Adipocyte (in vitro differentiated cells): ENCODE data around the gene ADCY2.

ENCODE experiments used
- DNase-seq: peaks from one replicate; pipeline ENCODE4 v3.0.0-alpha.2; 2015; ENCODE audit warnings: low read depth
- H3K27me3 ChIP-seq: replicated peaks from 2 replicates; pipeline ENCODE4 v1.7.0; 2013; ENCODE audit warnings: mild to moderate bottlenecking, low read length, moderate library complexity; ENCODE audit not compliant: control insufficient read depth, insufficient read depth
- H3K36me3 ChIP-seq: 2 replicates; pipeline ENCODE4 v1.7.0; 2013; ENCODE audit warnings: low read length, mild to moderate bottlenecking, moderate library complexity; ENCODE audit not compliant: control insufficient read depth, insufficient read depth, severe bottlenecking
- H3K4me1 ChIP-seq: 2 replicates; pipeline ENCODE4 v1.7.0; 2013; ENCODE audit warnings: mild to moderate bottlenecking, low read length, moderate library complexity; ENCODE audit not compliant: control insufficient read depth, insufficient read depth
- H3K4me3 ChIP-seq: 2 replicates; pipeline ENCODE4 v1.7.0; 2013; ENCODE audit warnings: mild to moderate bottlenecking, low read length, moderate library complexity
- H3K9ac ChIP-seq: 2 replicates; pipeline ENCODE4 v1.7.0; 2013; ENCODE audit warnings: mild to moderate bottlenecking, low read length, moderate library complexity
- H3K9me3 ChIP-seq: 2 replicates; pipeline ENCODE4 v1.7.0; 2013; ENCODE audit warnings: mild to moderate bottlenecking, low read length, moderate library complexity; ENCODE audit not compliant: control insufficient read depth

The ADCY2 gene

DNA sequence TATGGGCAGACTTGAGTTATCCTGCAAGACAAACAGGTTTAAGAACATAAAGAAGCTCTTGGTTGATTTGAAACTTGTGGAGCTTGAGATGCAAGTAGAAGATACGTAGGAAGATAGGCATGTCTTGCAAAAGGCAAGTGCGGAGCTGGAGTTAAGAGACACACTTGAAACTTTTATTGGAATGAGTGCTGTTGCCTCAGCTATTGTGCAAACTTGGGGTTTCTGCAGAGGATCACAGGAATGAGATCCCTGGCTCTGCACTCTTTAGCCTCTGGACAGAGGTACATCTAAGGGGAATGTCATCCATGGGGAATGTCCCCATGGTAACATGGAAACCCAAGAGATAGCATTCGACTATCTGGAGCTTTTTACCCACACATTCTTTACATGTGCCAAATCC is 121.1 kb downstream of the ADCY2 start:
- Histone ChIP-seq H3K4me3 (no peak overlapping the region), H3K9ac (no peak overlapping the region)
- no peak for DNase-seq

DNA sequence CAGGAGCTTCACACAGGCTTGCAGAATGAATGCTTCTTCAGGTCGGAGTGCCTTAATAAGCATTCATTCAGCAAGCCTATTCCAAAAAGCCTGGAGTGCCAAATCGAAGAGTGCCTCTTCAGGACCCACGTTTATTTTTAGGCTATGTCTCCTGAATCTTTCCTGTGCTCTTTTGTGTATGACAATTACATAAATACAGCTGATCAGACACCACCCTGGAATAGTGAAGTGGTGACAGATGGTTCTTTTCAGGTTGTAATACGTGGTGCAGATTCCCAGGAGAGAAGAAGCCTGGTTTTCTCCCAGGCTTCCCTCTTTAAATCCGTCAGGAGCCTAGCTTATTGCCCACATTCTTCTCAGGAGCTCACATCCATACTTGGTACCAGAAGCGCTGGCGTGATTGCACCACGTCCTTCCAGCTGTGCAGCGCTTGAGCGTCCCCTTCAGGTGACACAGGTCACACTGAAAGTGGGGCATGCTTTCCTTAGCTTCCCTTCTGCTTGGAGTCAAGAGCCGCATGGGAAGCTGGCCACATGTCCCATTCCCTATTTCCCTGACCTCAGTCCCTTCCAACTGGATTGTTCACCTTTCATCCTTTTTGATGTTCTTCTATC is 123.1 kb downstream of the ADCY2 start:
- Histone ChIP-seq H3K27me3 (no peaks in the 10 kb centered on the region), H3K9me3 (no peaks in the 10 kb centered on the region)
- DNase-seq, result no peak

More for the DNA sequence above, 121.1 kb downstream of the ADCY2 start:
- H3K9me3 ChIP-seq, result no peaks in the 10 kb centered on the region
- H3K36me3 ChIP-seq, result no peaks in the 10 kb centered on the region
- H3K27me3 ChIP-seq, result no peaks in the 10 kb centered on the region
- H3K4me1 ChIP-seq, result no peaks in the 10 kb centered on the region

DNA sequence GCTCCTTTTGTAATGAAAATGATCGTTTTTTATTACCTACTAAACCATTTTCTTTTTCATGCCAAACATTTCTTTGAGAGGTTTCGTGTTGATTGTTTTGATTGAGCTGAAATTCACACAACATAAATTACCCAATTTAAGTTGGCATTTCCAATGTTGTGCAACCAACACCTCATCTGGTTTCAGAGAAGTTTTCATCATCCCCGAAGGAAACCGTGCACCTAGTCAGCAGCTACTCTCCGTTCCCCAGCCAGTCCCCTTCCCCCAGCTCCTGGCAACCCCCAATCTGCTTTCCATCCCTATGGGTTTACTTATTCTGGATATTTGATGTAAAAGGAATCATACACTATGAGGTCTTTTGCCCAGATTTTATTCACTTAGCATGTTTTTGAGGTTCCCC is 123.6 kb downstream of the ADCY2 start:
- Histone ChIP-seq H3K9ac (no peak overlapping the region), H3K9me3 (no peaks in the 10 kb centered on the region), H3K36me3 (no peaks in the 10 kb centered on the region), H3K4me3 (no peak overlapping the region), H3K4me1 (no peaks in the 10 kb centered on the region), H3K27me3 (no peaks in the 10 kb centered on the region)
- no peak for DNase-seq

More for the DNA sequence above, 123.1 kb downstream of the ADCY2 start:
- H3K36me3 ChIP-seq, result no peaks in the 10 kb centered on the region
- no peak overlapping the region for H3K9ac ChIP-seq
- H3K4me3 ChIP-seq, result no peak overlapping the region
- H3K4me1 ChIP-seq, result no peaks in the 10 kb centered on the region

DNA sequence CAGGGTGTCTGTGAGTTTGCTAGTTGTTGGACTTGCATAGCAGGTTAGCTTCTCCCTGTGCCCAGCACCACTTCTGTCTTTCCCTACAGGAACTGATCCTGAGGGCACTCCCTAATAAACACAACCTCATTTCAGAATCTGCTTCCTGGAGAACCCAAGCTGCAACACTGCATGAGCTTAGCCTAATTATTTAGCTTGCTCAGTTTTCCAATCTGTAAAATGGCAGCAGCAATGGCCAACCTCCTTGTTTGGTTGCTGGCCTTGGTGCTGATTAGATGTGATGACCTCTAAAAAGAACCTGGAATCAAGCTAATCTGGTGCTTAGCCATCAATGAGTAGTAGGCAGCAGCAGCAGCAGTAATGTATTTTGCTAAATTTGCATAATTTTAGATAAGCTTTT is 133.9 kb downstream of the ADCY2 start:
- Histone ChIP-seq H3K9ac (no peak overlapping the region), H3K27me3 (no peaks in the 10 kb centered on the region), H3K4me1 (no peaks in the 10 kb centered on the region), H3K9me3 (no peaks in the 10 kb centered on the region), H3K36me3 (no peaks in the 10 kb centered on the region), H3K4me3 (no peak overlapping the region)
- no peak for DNase-seq

DNA sequence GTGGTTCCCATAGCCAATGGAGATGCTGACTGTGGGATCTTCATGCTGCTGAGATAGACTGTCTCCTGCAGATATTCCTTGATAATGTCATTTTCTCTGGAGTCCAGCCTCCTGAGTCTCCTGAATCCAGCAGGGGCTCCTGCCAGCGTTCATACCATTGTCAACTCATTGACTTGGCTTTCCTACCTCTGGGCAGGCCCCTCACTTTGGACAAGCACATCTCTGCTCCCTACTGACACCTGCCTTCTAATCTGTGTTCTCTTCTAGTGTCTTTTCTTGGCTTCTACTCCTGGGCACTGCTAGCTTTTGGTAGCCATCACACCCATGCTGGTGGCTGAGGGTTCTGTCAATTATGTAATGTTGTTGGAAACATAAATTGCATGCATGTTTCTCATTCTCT is 138.0 kb downstream of the ADCY2 start:
- Histone ChIP-seq H3K9me3 (no peaks in the 10 kb centered on the region), H3K4me1 (no peaks in the 10 kb centered on the region), H3K27me3 (no peaks in the 10 kb centered on the region), H3K4me3 (no peak overlapping the region), H3K9ac (no peak overlapping the region), H3K36me3 (no peaks in the 10 kb centered on the region)
- no peak for DNase-seq

DNA sequence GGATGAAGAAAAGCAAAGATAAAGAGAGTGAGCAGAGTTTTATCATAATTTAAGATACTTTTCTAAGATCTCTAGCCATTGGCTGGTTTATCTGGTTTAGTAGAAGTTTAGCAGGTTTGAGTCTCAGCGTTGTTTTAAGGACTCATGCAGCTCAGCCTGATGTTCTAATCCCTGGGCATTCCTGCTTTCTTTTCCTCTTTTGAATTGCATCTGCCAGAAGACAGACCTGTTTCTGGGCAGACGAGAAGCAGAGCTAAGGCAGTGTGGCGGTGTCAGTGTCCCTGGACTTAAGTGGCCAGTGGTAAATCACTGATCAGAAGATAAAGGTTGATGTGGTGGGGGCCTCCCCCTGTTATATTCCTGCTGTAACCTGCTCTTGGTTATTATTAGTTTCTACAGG is 138.6 kb downstream of the ADCY2 start:
- H3K9me3 ChIP-seq, result no peaks in the 10 kb centered on the region
- DNase-seq, result no peak
- H3K4me1 ChIP-seq, result no peaks in the 10 kb centered on the region
- H3K4me3 ChIP-seq, result no peak overlapping the region
- no peaks in the 10 kb centered on the region for H3K36me3 ChIP-seq
- no peak overlapping the region for H3K9ac ChIP-seq
- H3K27me3 ChIP-seq, result no peaks in the 10 kb centered on the region

DNA sequence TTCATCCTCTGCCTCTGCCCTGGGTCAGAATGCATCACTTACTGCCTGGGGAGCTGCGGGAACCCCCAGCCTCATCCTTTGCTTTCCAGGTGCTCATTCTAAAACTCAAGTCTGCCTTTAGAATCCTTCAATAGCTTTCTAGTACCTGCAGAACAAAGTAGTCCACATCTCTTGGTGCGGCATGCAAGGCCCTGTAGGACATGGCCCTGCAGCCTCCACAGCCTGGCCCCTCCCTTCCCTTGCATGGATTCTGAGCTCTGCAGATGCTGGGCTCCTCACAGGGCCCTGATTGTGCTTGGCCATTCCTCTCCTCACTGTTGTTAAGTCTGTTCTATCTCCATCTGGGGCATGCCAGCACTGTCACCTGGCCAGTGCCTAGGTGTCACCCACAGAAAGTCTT is 141.6 kb downstream of the ADCY2 start:
- H3K4me3 ChIP-seq, result no peak overlapping the region
- DNase-seq, result no peak
- no peak overlapping the region for H3K9ac ChIP-seq

DNA sequence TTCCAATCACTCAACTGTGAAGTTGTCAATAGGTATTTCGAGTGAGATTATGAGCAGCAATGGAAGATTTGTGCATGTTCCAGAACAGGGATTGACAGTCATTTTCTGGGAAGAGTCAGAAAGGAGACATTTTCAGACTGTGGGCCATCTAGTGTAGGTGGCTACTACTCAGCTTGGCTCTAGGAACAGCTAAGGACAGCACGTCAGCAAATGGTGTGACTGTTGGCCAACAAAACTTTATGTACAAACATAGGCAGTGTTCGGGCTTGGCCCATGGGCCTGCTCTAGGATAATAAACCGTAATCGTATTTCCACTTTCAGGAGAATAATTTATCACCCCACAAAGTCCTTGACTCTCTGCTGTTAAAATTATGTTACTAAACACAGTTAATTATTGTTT is 143.6 kb downstream of the ADCY2 start:
- H3K27me3 ChIP-seq, result no peaks in the 10 kb centered on the region
- no peak overlapping the region for H3K4me3 ChIP-seq

More for the DNA sequence above, 141.6 kb downstream of the ADCY2 start:
- H3K27me3 ChIP-seq, result no peaks in the 10 kb centered on the region
- H3K9me3 ChIP-seq, result no peaks in the 10 kb centered on the region
- no peaks in the 10 kb centered on the region for H3K36me3 ChIP-seq
- H3K4me1 ChIP-seq, result no peaks in the 10 kb centered on the region

DNA sequence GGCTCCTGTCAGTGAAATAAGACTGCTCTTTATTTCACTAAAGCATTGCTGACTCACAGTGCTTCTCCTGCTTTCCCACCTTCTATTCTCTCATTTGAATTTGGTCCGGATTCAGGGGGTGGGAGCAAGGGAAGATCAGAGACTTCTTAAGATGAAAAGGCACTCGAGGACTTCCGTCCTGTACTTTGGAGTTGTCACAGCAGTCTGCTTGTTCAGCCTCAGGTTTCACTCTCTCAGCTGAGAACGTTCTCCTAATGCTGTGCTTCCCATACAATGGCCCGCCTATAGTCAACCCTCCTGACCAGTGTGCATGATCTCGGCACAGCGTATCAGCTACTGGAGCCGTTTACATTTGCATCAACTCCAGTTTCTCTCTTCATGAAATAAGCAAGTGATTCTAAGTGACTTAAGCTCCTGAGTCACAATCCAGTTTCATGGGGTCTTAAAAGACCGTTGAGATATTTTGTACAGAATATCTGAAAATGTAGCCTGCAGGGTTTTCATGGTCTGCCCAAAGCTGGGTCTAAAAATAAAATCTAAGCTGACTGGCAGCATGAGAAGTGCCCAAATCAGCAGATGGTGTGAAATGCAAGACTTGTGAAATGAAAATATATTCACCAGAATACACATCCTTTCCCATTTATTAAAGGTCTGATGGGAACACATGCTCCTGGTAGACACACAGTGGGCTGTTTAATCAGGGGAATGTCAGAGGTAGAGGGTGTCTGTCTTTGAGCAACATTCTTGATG is 145.0 kb downstream of the ADCY2 start:
- H3K27me3 ChIP-seq, result no peaks in the 10 kb centered on the region
- no peak overlapping the region for H3K4me3 ChIP-seq
- DNase-seq, result no peak
- no peaks in the 10 kb centered on the region for H3K4me1 ChIP-seq
- no peaks in the 10 kb centered on the region for H3K36me3 ChIP-seq
- no peaks in the 10 kb centered on the region for H3K9me3 ChIP-seq
- no peak overlapping the region for H3K9ac ChIP-seq

More for the DNA sequence above, 143.6 kb downstream of the ADCY2 start:
- H3K36me3 ChIP-seq, result no peaks in the 10 kb centered on the region
- no peaks in the 10 kb centered on the region for H3K4me1 ChIP-seq
- H3K9ac ChIP-seq, result no peak overlapping the region
- H3K9me3 ChIP-seq, result no peaks in the 10 kb centered on the region
- DNase-seq, result no peak

DNA sequence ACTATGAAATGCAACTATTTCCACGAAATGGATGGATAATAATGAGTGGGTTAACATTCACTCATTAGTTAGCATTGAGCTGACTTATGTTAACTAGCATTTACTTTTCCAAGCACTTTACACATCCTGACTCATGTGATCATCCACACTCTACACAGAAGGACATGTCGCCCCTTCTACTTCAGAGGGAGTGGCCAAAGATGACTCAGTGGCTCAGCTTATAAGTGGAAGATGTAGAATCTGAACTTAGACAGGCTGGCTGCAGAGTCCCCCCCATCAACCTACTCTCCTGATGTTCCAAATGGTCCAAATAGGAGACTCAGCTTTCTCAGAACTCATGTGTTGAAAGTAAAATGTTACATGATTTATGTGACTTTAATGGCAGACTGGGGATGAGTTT is 146.0 kb downstream of the ADCY2 start:
- Histone ChIP-seq H3K4me3 (no peak overlapping the region), H3K9ac (no peak overlapping the region), H3K4me1 (no peaks in the 10 kb centered on the region)

DNA sequence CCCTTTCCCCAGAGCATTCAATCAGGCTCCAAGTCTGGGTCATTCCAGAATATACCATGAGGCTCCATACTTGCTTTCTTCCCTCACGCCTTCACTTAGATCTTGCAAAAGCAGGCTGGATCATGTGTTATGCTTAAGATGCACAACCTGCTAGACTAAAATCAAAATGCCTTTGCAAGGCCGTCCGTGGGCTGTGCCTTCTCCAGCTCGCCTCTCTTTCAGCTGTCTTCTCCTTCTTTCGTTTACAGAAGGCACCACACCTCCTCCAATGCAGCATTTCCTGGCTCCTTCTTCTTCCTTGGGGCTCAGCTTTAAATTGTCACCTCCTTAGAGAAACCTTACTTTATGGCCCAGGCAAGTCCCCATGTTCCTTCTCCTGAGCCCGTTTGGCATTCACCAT is 150.6 kb downstream of the ADCY2 start:
- Histone ChIP-seq H3K9ac (no peak overlapping the region), H3K27me3 (peaks cover 3% of the 10 kb centered on the region), H3K36me3 (no peaks in the 10 kb centered on the region), H3K4me3 (no peak overlapping the region), H3K4me1 (no peaks in the 10 kb centered on the region), H3K9me3 (no peaks in the 10 kb centered on the region)
- no peak for DNase-seq

More for the DNA sequence above, 146.0 kb downstream of the ADCY2 start:
- H3K9me3 ChIP-seq, result no peaks in the 10 kb centered on the region
- no peaks in the 10 kb centered on the region for H3K36me3 ChIP-seq
- DNase-seq, result no peak
- H3K27me3 ChIP-seq, result no peaks in the 10 kb centered on the region
